Measurements from ENCODE around the gene AKAP6.
A peak's percentile ranks its signal among the peaks of the same experiment; 100 is the strongest.

AKAP6 gene

DNA sequence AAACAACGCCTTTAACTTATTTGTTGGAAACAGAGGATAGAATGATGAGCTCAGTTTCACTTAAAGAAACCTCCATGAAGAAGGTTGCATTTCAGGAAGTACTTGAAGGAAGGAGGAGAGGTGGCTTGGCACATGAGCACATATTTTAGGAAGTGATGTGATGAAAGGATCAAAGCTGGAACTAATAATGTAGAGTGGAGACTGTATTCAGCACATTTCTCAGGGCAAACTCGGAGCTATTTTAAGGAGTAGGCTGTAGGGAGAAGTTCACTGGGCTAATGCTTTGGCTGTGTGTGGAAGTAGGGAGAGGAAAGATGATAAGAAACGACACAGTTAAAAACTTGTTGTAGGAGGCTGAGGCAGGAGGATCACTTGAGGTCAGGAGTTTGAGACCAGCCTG is 272.8 kb downstream of the AKAP6 start:
- H3K4me2 ChIP-seq = no peak overlapping the region
- H3K79me2 ChIP-seq (ENCODE audit: insufficient read depth, low read depth) = no peaks in the 10 kb centered on the region
- no peaks in the 10 kb centered on the region for H3K36me3 ChIP-seq (ENCODE audit: insufficient read depth)
- H3K4me3 ChIP-seq (IDR thresholded peaks at IDR 0.05; ENCODE audit: insufficient read depth, low read depth, low read length) = no peak overlapping the region
- H4K20me1 ChIP-seq (ENCODE audit: insufficient read depth) = no peaks in the 10 kb centered on the region
- H3K9ac ChIP-seq = no peak overlapping the region
- H3K4me1 ChIP-seq (ENCODE audit: low read depth, poor library complexity, severe bottlenecking) = peaks cover 14% of the 10 kb centered on the region
- H2AFZ ChIP-seq (ENCODE audit: low read depth) = no peak overlapping the region
- no peak overlapping the region for H3K27ac ChIP-seq
- no peaks in the 10 kb centered on the region for H3K27me3 ChIP-seq (ENCODE audit: insufficient read depth, low read depth)
- no peak for TF ChIP-seq CTCF (conservative IDR thresholded peaks at IDR 0.05; ENCODE audit: low read depth, low read length)

GRCh38 chr14:32602699-32603098 is 273.6 kb downstream of the AKAP6 start:
- no peaks in the 10 kb centered on the region for H3K27me3 ChIP-seq (ENCODE audit: insufficient read depth, low read depth)
- H3K36me3 ChIP-seq (ENCODE audit: insufficient read depth) = no peaks in the 10 kb centered on the region
- no peak overlapping the region for H3K4me2 ChIP-seq
- peaks cover 15% of the 10 kb centered on the region for H3K4me1 ChIP-seq (ENCODE audit: low read depth, poor library complexity, severe bottlenecking)
- H3K9ac ChIP-seq = no peak overlapping the region
- no peaks in the 10 kb centered on the region for H3K79me2 ChIP-seq (ENCODE audit: insufficient read depth, low read depth)
- H4K20me1 ChIP-seq (ENCODE audit: insufficient read depth) = no peaks in the 10 kb centered on the region
- H3K4me3 ChIP-seq (IDR thresholded peaks at IDR 0.05; ENCODE audit: insufficient read depth, low read depth, low read length) = no peak overlapping the region
- no peak overlapping the region for H2AFZ ChIP-seq (ENCODE audit: low read depth)
- no peak for TF ChIP-seq CTCF (conservative IDR thresholded peaks at IDR 0.05; ENCODE audit: low read depth, low read length)
- H3K27ac ChIP-seq = no peak overlapping the region

- Histone ChIP-seq H3K9ac (no peak overlapping the region), H3K27me3 (ENCODE audit: insufficient read depth, low read depth) (no peaks in the 10 kb centered on the region), H2AFZ (ENCODE audit: low read depth) (no peak overlapping the region), H3K4me1 (ENCODE audit: low read depth, poor library complexity, severe bottlenecking) (peaks cover 15% of the 10 kb centered on the region), H3K79me2 (ENCODE audit: insufficient read depth, low read depth) (no peaks in the 10 kb centered on the region), H3K36me3 (ENCODE audit: insufficient read depth) (no peaks in the 10 kb centered on the region), H4K20me1 (ENCODE audit: insufficient read depth) (no peaks in the 10 kb centered on the region), H3K4me3 (IDR thresholded peaks at IDR 0.05; ENCODE audit: insufficient read depth, low read depth, low read length) (no peak overlapping the region), H3K27ac (no peak overlapping the region), H3K4me2 (no peak overlapping the region)
- TF ChIP-seq CTCF (conservative IDR thresholded peaks at IDR 0.05; ENCODE audit: low read depth, low read length) = no peak
Observed at GRCh38 chr14:32603992-32604565, 275.0 kb downstream of the AKAP6 start.

GRCh38 chr14:32606301-32606700 is 277.2 kb downstream of the AKAP6 start:
- Histone ChIP-seq H3K27me3 (ENCODE audit: insufficient read depth, low read depth) (no peaks in the 10 kb centered on the region), H3K79me2 (ENCODE audit: insufficient read depth, low read depth) (no peaks in the 10 kb centered on the region), H3K36me3 (ENCODE audit: insufficient read depth) (no peaks in the 10 kb centered on the region), H4K20me1 (ENCODE audit: insufficient read depth) (no peaks in the 10 kb centered on the region), H3K4me2 (peak overlapping the region; percentile 23), H3K4me1 (ENCODE audit: low read depth, poor library complexity, severe bottlenecking) (peaks cover 15% of the 10 kb centered on the region), H2AFZ (ENCODE audit: low read depth) (no peak overlapping the region), H3K4me3 (IDR thresholded peaks at IDR 0.05; ENCODE audit: insufficient read depth, low read depth, low read length) (no peak overlapping the region), H3K9ac (no peak overlapping the region), H3K27ac (no peak overlapping the region; the same call in 1 of the 2 replicates)
- no peak for TF ChIP-seq CTCF (conservative IDR thresholded peaks at IDR 0.05; ENCODE audit: low read depth, low read length)

All from KMS-11 (cell line).